Measurements from ENCODE around the gene PID1. TPM values are rescaled to one million over a fixed set of nuclear protein-coding genes. Genes with fewer than 3 reads are reported as not detected.

Gene PID1
- total RNA-seq, 1 donor from 2014 or later = not detected

- TF ChIP-seq CTCF (IDR thresholded peaks at IDR 0.05) = no peak
- ATAC-seq (ENCODE audit: low read depth) (no peak), DNase-seq (no peak)
- ChIA-PET CTCF (no interaction called here), POLR2A (no interaction called here)
- H3K27ac Mint-ChIP-seq = no peak overlapping the region
- no peaks in the 10 kb centered on the region for H3K4me1 Mint-ChIP-seq
- no peaks in the 10 kb centered on the region for H3K36me3 Mint-ChIP-seq (ENCODE audit: low read depth)
- no peaks in the 10 kb centered on the region for H3K27me3 Mint-ChIP-seq
- H3K4me3 Mint-ChIP-seq = no peak overlapping the region
- intact Hi-C loops (cut with micrococcal nuclease) = no loop called here
- H3K9me3 Mint-ChIP-seq = peaks cover 2% of the 10 kb centered on the region
Measured at GRCh38 chr2:229154381-229154780, 116.7 kb downstream of the PID1 start.

- intact Hi-C loops (cut with micrococcal nuclease) = no loop called here
- Mint-ChIP-seq H3K4me3 (no peak overlapping the region), H3K4me1 (no peaks in the 10 kb centered on the region), H3K27ac (no peak overlapping the region), H3K27me3 (no peaks in the 10 kb centered on the region), H3K36me3 (ENCODE audit: low read depth) (no peaks in the 10 kb centered on the region), H3K9me3 (no peaks in the 10 kb centered on the region)
- ChIA-PET POLR2A (no interaction called here), CTCF (no interaction called here)
- no peak for TF ChIP-seq CTCF (IDR thresholded peaks at IDR 0.05)
- ATAC-seq (ENCODE audit: low read depth) (no peak), DNase-seq (no peak)
Measured at GRCh38 chr2:229153951-229154350, 117.1 kb downstream of the PID1 start.

GRCh38 chr2:229153267-229153666 lies 117.8 kb downstream of the PID1 start:
- intact Hi-C loops (cut with micrococcal nuclease) = no loop called here
- DNase-seq (no peak), ATAC-seq (ENCODE audit: low read depth) (no peak)
- ChIA-PET POLR2A (no interaction called here), CTCF (no interaction called here)
- no peaks in the 10 kb centered on the region for H3K9me3 Mint-ChIP-seq
- TF ChIP-seq CTCF (IDR thresholded peaks at IDR 0.05) = no peak
- H3K4me3 Mint-ChIP-seq = no peak overlapping the region
- H3K27me3 Mint-ChIP-seq = no peaks in the 10 kb centered on the region
- no peak overlapping the region for H3K27ac Mint-ChIP-seq
- no peaks in the 10 kb centered on the region for H3K4me1 Mint-ChIP-seq
- H3K36me3 Mint-ChIP-seq (ENCODE audit: low read depth) = no peaks in the 10 kb centered on the region

GRCh38 chr2:229152674-229153073 lies 118.4 kb downstream of the PID1 start:
- H3K27ac Mint-ChIP-seq = no peak overlapping the region
- no peaks in the 10 kb centered on the region for H3K36me3 Mint-ChIP-seq (ENCODE audit: low read depth)
- no peaks in the 10 kb centered on the region for H3K27me3 Mint-ChIP-seq
- intact Hi-C loops (cut with micrococcal nuclease) = no loop called here
- CTCF ChIA-PET = interaction anchor here (0.6 kb wide), 1 partner anchor 569 kb away, joined by 3 read pairs; no protein-coding TSS in a partner anchor
- no peak for TF ChIP-seq CTCF (IDR thresholded peaks at IDR 0.05)
- H3K4me3 Mint-ChIP-seq = no peak overlapping the region
- ATAC-seq (ENCODE audit: low read depth) (no peak), DNase-seq (no peak)
- H3K9me3 Mint-ChIP-seq = no peaks in the 10 kb centered on the region
- H3K4me1 Mint-ChIP-seq = no peaks in the 10 kb centered on the region
- POLR2A ChIA-PET = no interaction called here

- DNase-seq (no peak), ATAC-seq (ENCODE audit: low read depth) (no peak)
- intact Hi-C loops (cut with micrococcal nuclease) = no loop called here
- ChIA-PET POLR2A (no interaction called here), CTCF (no interaction called here)
- Mint-ChIP-seq H3K4me3 (no peak overlapping the region), H3K4me1 (no peaks in the 10 kb centered on the region), H3K9me3 (peaks cover 4% of the 10 kb centered on the region), H3K27ac (no peak overlapping the region), H3K27me3 (no peaks in the 10 kb centered on the region), H3K36me3 (ENCODE audit: low read depth) (no peaks in the 10 kb centered on the region)
- TF ChIP-seq CTCF (IDR thresholded peaks at IDR 0.05) = no peak
Measured at GRCh38 chr2:229150317-229150716, 120.8 kb downstream of the PID1 start.

Measured in activated B cell treated with CpG ODN at 0.5 μM for 24 hours (primary cell).